Naive thymus-derived CD4-positive, alpha-beta T cell (primary cell): ENCODE data around the gene ULK4. TPM values are rescaled to one million over a fixed set of nuclear protein-coding genes. Genes with fewer than 3 reads are reported as not detected.

Source experiments
- ATAC-seq: fragments of 150-1000 bp; cut with Tn5 transposase; 2 replicates; pipeline ENCODE4 v1.10.0; 2021; ENCODE audit warnings: mild to moderate bottlenecking, moderate library complexity
- CTCF ChIA-PET: fragments of 350-600 bp; sonication (Branson Sonifier 250); formaldehyde crosslinking; loops from one replicate; lab custom pipeline; 2021; ENCODE audit warnings: antibody characterized with exemption; lab: Charles Lee
- POLR2A ChIA-PET: fragments of 350-600 bp; sonication (Branson Sonifier 250); formaldehyde crosslinking; loops from one replicate; lab custom pipeline; 2021; ENCODE audit warnings: antibody characterized with exemption, inconsistent platforms; lab: Charles Lee
- DNase-seq, 9 donors: peaks; one replicate each; pipeline versions ENCODE4 v3.0.0 to v3.0.0-alpha.2; 2020 to 2022; ENCODE audit warnings: mixed read lengths in 1 of 9
- H3K27ac ChIP-seq: one replicate; pipeline ENCODE4 v1.7.0; 2013; ENCODE audit warnings: mild to moderate bottlenecking, low read depth, low read length, moderate library complexity
- H3K27me3 ChIP-seq, 2 donors: one replicate each; pipeline ENCODE4 v1.7.0; 2013; ENCODE audit warnings: low read length in 2 of 2, mild to moderate bottlenecking in 2 of 2, moderate library complexity in 2 of 2; ENCODE audit not compliant: control insufficient read depth in 2 of 2, insufficient read depth in 2 of 2
- H3K36me3 ChIP-seq, 3 experiments: 1 replicate in 2 of 3; 2 replicates in 1 of 3; pipeline ENCODE4 v1.7.0; 2013; ENCODE audit warnings: low read length in 3 of 3, mild to moderate bottlenecking in 3 of 3, moderate library complexity in 1 of 3; ENCODE audit not compliant: insufficient read depth in 3 of 3, control insufficient read depth in 2 of 3
- H3K4me1 ChIP-seq, 2 donors: one replicate each; pipeline ENCODE4 v1.7.0; 2013; ENCODE audit warnings: low read length in 2 of 2, mild to moderate bottlenecking in 2 of 2, moderate library complexity in 1 of 2; ENCODE audit not compliant: control insufficient read depth in 2 of 2, insufficient read depth in 2 of 2
- H3K4me3 ChIP-seq: 2 replicates; pipeline ENCODE4 v1.7.0; 2013; ENCODE audit warnings: mild to moderate bottlenecking, low read length
- H3K9me3 ChIP-seq, 3 experiments: 1 replicate in 2 of 3; 2 replicates in 1 of 3; pipeline ENCODE4 v1.7.0; 2013; ENCODE audit warnings: low read length in 3 of 3; ENCODE audit not compliant: control insufficient read depth in 2 of 3
- H3K27ac Mint-ChIP-seq, 9 donors: one replicate each; pipeline ENCODE4 v1.8.0; 2020 to 2022; ENCODE audit warnings: mixed read lengths in 9 of 9, mild to moderate bottlenecking in 8 of 9, moderate library complexity in 5 of 9, inconsistent platforms in 2 of 9
- H3K27me3 Mint-ChIP-seq, 5 donors: one replicate each; pipeline ENCODE4 v1.8.0; 2021 to 2022; ENCODE audit warnings: mixed read lengths in 5 of 5, mild to moderate bottlenecking in 1 of 5
- H3K36me3 Mint-ChIP-seq, 5 donors: one replicate each; pipeline ENCODE4 v1.8.0; 2020 to 2022; ENCODE audit warnings: mixed read lengths in 5 of 5, mild to moderate bottlenecking in 3 of 5, inconsistent platforms in 1 of 5
- H3K4me1 Mint-ChIP-seq, 7 donors: one replicate each; pipeline ENCODE4 v1.8.0; 2020 to 2022; ENCODE audit warnings: mixed read lengths in 7 of 7, mild to moderate bottlenecking in 3 of 7, inconsistent platforms in 1 of 7
- H3K4me3 Mint-ChIP-seq, 10 donors: one replicate each; pipeline ENCODE4 v1.8.0; 2020 to 2022; ENCODE audit warnings: mild to moderate bottlenecking in 10 of 10, mixed read lengths in 10 of 10, moderate library complexity in 6 of 10, inconsistent platforms in 2 of 10
- H3K9me3 Mint-ChIP-seq, 11 donors: one replicate each; pipeline ENCODE4 v1.8.0; 2020 to 2022; ENCODE audit warnings: mixed read lengths in 11 of 11, mild to moderate bottlenecking in 4 of 11, inconsistent platforms in 1 of 11, moderate library complexity in 1 of 11
- intact Hi-C, 2 donors: fragments of 100-400 bp; cut with micrococcal nuclease; formaldehyde crosslinking; loops; one replicate each; pipeline ENCODE4 v1.15.1; 2023
- polyA plus RNA-seq, 2 donors: library from polyadenylated mRNA; unstranded; fragments of 300-500 nt; fragmentation: Illumina TruSeq; gene quantifications; one replicate each; pipeline ENCODE4 v1.2.3, GENCODE V29; 2021
- total RNA-seq, 6 experiments: library from RNA in 5 of 6; stranded (reverse) in 5 of 6; gene quantifications; 1 replicate in 5 of 6; 2 replicates in 1 of 6; pipeline ENCODE4 v1.2.3 and lab custom pipeline; 2021 to 2026

The ULK4 gene
- total and polyA plus RNA-seq, 7 experiments from 2014 or later: 6.6 to 22.3 (median 18.9) TPM

- ChIA-PET CTCF (no interaction called here), POLR2A (no interaction called here)
- no peak overlapping the region for H3K4me3 ChIP-seq
- ATAC-seq: no peak
- DNase-seq: no peak
- H3K4me3 Mint-ChIP-seq: no peak overlapping the region
- H3K9me3 ChIP-seq: no peaks in the 10 kb centered on the region
- no peak overlapping the region for H3K27ac ChIP-seq
- H3K4me1 ChIP-seq: no peaks in the 10 kb centered on the region
- H3K36me3 ChIP-seq: no peaks in the 10 kb centered on the region
- H3K27me3 ChIP-seq: no peaks in the 10 kb centered on the region
- H3K9me3 Mint-ChIP-seq: peaks cover 0 to 1% (median 0%) of the 10 kb centered on the region in 11 donors
- H3K4me1 Mint-ChIP-seq: peaks cover 0 to 5% (median 0%) of the 10 kb centered on the region in 7 donors
- H3K36me3 Mint-ChIP-seq: no peaks in the 10 kb centered on the region
- intact Hi-C loops: no loop called here
- no peak overlapping the region for H3K27ac Mint-ChIP-seq
- H3K27me3 Mint-ChIP-seq: no peaks in the 10 kb centered on the region
These were observed 438.0 kb downstream of the ULK4 start for GRCh38 chr3:41523897-41524296.

- peaks cover 0 to 2% (median 0%) of the 10 kb centered on the region in 11 donors for H3K9me3 Mint-ChIP-seq
- H3K4me1 ChIP-seq: no peaks in the 10 kb centered on the region
- no peaks in the 10 kb centered on the region for H3K27me3 ChIP-seq
- intact Hi-C loops: no loop called here
- ATAC-seq (no peak), DNase-seq (no peak)
- H3K9me3 ChIP-seq: no peaks in the 10 kb centered on the region
- H3K4me3 ChIP-seq: no peak overlapping the region
- H3K27me3 Mint-ChIP-seq: no peaks in the 10 kb centered on the region
- H3K27ac ChIP-seq: no peak overlapping the region
- ChIA-PET POLR2A (no interaction called here), CTCF (no interaction called here)
- H3K27ac Mint-ChIP-seq: no peak overlapping the region
- no peaks in the 10 kb centered on the region for H3K36me3 ChIP-seq
- H3K4me3 Mint-ChIP-seq: no peak overlapping the region
- no peaks in the 10 kb centered on the region for H3K36me3 Mint-ChIP-seq
- H3K4me1 Mint-ChIP-seq: peaks cover 0 to 5% (median 0%) of the 10 kb centered on the region in 7 donors
These were observed 439.3 kb downstream of the ULK4 start for GRCh38 chr3:41522612-41523011.

- Histone ChIP-seq H3K9me3 (no peaks in the 10 kb centered on the region), H3K4me1 (no peaks in the 10 kb centered on the region), H3K36me3 (no peaks in the 10 kb centered on the region), H3K27ac (no peak overlapping the region), H3K4me3 (no peak overlapping the region), H3K27me3 (no peaks in the 10 kb centered on the region)
- no peak for ATAC-seq
- Mint-ChIP-seq H3K36me3 (peaks cover 0 to 4% (median 0%) of the 10 kb centered on the region in 5 donors), H3K27me3 (no peaks in the 10 kb centered on the region), H3K27ac (no peak overlapping the region), H3K4me1 (peaks cover 0 to 5% (median 0%) of the 10 kb centered on the region in 7 donors), H3K4me3 (no peak overlapping the region), H3K9me3 (peaks cover 0 to 6% (median 3%) of the 10 kb centered on the region in 11 donors)
- ChIA-PET CTCF (no interaction called here), POLR2A (no interaction called here)
- intact Hi-C loops: no loop called here
- no peak for DNase-seq
These were observed 440.8 kb downstream of the ULK4 start for GRCh38 chr3:41521010-41521655.

GRCh38 chr3:41519746-41520145, 442.2 kb downstream of the ULK4 start:
- Mint-ChIP-seq H3K36me3 (peaks cover 0 to 8% (median 5%) of the 10 kb centered on the region in 5 donors), H3K4me3 (no peak overlapping the region), H3K9me3 (peaks cover 0 to 11% (median 6%) of the 10 kb centered on the region in 11 donors), H3K4me1 (peaks cover 0 to 5% (median 0%) of the 10 kb centered on the region in 7 donors), H3K27ac (no peak overlapping the region), H3K27me3 (no peaks in the 10 kb centered on the region)
- Histone ChIP-seq H3K27ac (no peak overlapping the region), H3K36me3 (no peaks in the 10 kb centered on the region), H3K27me3 (no peaks in the 10 kb centered on the region), H3K4me1 (no peaks in the 10 kb centered on the region), H3K4me3 (no peak overlapping the region), H3K9me3 (no peaks in the 10 kb centered on the region)
- ChIA-PET CTCF (no interaction called here), POLR2A (no interaction called here)
- DNase-seq (no peak), ATAC-seq (no peak)
- intact Hi-C loops: no loop called here

GRCh38 chr3:41518626-41519025, 443.3 kb downstream of the ULK4 start:
- H3K4me1 Mint-ChIP-seq: peaks cover 0 to 5% (median 0%) of the 10 kb centered on the region in 7 donors
- intact Hi-C loops: no loop called here
- peaks cover 2 to 16% (median 7%) of the 10 kb centered on the region in 11 donors for H3K9me3 Mint-ChIP-seq
- Histone ChIP-seq H3K27ac (no peak overlapping the region), H3K36me3 (no peaks in the 10 kb centered on the region), H3K9me3 (no peaks in the 10 kb centered on the region), H3K4me1 (no peaks in the 10 kb centered on the region), H3K27me3 (no peaks in the 10 kb centered on the region), H3K4me3 (no peak overlapping the region)
- ATAC-seq: no peak
- no peak overlapping the region for H3K27ac Mint-ChIP-seq
- POLR2A ChIA-PET: no interaction called here
- no peak overlapping the region for H3K4me3 Mint-ChIP-seq
- no peaks in the 10 kb centered on the region for H3K27me3 Mint-ChIP-seq
- CTCF ChIA-PET: no interaction called here
- no peak for DNase-seq
- peaks cover 0 to 15% (median 13%) of the 10 kb centered on the region in 5 donors for H3K36me3 Mint-ChIP-seq

GRCh38 chr3:41508063-41508696, 453.7 kb downstream of the ULK4 start:
- peaks cover 0 to 6% (median 0%) of the 10 kb centered on the region in 3 experiments for H3K9me3 ChIP-seq
- H3K36me3 ChIP-seq: no peaks in the 10 kb centered on the region
- Mint-ChIP-seq H3K9me3 (peaks cover 0 to 51% (median 33%) of the 10 kb centered on the region in 11 donors), H3K36me3 (peaks cover 0 to 38% (median 22%) of the 10 kb centered on the region in 5 donors), H3K27ac (no peak overlapping the region), H3K4me1 (no peaks in the 10 kb centered on the region), H3K27me3 (no peaks in the 10 kb centered on the region), H3K4me3 (no peak overlapping the region)
- ATAC-seq (no peak), DNase-seq (no peak)
- CTCF ChIA-PET: no interaction called here
- no peak overlapping the region for H3K27ac ChIP-seq
- H3K4me3 ChIP-seq: no peak overlapping the region
- H3K4me1 ChIP-seq: no peaks in the 10 kb centered on the region
- intact Hi-C loops: no loop called here
- POLR2A ChIA-PET: no interaction called here
- no peaks in the 10 kb centered on the region for H3K27me3 ChIP-seq
